ENCODE measurements around the gene PRMT1. TPM values are rescaled to one million over a fixed set of nuclear protein-coding genes. Genes with fewer than 3 reads are reported as not detected.

PRMT1 gene
- total and polyA plus RNA-seq, 9 of the 15 experiments (the other 6 are each of a cell fraction or from before 2014, with no cell fraction given), result 13.3 to 464 (median 326) TPM

DNA sequence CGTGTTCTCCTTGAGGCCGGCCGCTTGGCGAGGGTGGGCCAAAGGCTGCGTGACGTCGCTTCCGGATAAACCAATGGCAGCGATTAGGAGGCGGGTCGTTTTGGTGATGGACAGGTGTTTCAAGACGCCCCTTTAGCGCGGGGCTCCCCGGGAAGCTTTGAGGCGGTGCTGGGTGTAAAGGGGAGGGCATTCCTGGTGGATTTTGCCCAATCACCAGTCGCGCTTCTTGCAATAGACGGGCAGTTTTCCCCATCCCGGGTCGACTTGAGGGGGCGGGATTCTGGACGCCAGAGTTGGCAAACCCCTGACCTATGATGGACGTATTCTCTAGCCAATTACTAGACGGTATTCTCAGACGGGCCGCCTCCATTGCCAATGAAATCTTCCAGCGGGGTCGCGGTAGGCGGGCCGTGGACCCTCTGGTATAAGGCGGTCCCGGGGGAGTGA, 264 bp upstream of the PRMT1 start (continued):
- peak; percentile 97 for TF ChIP-seq NEUROD1 (IDR thresholded peaks at IDR 0.05; ENCODE audit: borderline replicate concordance, low read depth, low read length, partially characterized antibody)
- peak; percentile 84 for TF ChIP-seq CREB1 (IDR thresholded peaks at IDR 0.05)
- TF ChIP-seq CREB1 (CRISPR knock-in tag; IDR thresholded peaks at IDR 0.05), result peak; percentile 94
- TF ChIP-seq, protein P1, sequence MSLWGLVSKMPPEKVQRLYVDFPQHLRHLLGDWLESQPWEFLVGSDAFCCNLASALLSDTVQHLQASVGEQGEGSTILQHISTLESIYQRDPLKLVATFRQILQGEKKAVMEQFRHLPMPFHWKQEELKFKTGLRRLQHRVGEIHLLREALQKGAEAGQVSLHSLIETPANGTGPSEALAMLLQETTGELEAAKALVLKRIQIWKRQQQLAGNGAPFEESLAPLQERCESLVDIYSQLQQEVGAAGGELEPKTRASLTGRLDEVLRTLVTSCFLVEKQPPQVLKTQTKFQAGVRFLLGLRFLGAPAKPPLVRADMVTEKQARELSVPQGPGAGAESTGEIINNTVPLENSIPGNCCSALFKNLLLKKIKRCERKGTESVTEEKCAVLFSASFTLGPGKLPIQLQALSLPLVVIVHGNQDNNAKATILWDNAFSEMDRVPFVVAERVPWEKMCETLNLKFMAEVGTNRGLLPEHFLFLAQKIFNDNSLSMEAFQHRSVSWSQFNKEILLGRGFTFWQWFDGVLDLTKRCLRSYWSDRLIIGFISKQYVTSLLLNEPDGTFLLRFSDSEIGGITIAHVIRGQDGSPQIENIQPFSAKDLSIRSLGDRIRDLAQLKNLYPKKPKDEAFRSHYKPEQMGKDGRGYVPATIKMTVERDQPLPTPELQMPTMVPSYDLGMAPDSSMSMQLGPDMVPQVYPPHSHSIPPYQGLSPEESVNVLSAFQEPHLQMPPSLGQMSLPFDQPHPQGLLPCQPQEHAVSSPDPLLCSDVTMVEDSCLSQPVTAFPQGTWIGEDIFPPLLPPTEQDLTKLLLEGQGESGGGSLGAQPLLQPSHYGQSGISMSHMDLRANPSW (CRISPR knock-in tag; IDR thresholded peaks at IDR 0.05), result no peak
- peak; percentile 95 for TF ChIP-seq MTA3 (IDR thresholded peaks at IDR 0.05; ENCODE audit: borderline replicate concordance)
- 0 out of 2 replicates have a peak, but pooled peaks have one; percentile 1 for TF ChIP-seq SREBF1 (IDR thresholded peaks at IDR 0.05; ENCODE audit: borderline replicate concordance, low read depth, low read length)
- no peak for TF ChIP-seq CBFA2T2 (conservative IDR thresholded peaks at IDR 0.05)
- peak; percentile 91 for TF ChIP-seq RBM25 (IDR thresholded peaks at IDR 0.05; ENCODE audit: low read depth, low read length, severe bottlenecking)
- TF ChIP-seq, protein P2, sequence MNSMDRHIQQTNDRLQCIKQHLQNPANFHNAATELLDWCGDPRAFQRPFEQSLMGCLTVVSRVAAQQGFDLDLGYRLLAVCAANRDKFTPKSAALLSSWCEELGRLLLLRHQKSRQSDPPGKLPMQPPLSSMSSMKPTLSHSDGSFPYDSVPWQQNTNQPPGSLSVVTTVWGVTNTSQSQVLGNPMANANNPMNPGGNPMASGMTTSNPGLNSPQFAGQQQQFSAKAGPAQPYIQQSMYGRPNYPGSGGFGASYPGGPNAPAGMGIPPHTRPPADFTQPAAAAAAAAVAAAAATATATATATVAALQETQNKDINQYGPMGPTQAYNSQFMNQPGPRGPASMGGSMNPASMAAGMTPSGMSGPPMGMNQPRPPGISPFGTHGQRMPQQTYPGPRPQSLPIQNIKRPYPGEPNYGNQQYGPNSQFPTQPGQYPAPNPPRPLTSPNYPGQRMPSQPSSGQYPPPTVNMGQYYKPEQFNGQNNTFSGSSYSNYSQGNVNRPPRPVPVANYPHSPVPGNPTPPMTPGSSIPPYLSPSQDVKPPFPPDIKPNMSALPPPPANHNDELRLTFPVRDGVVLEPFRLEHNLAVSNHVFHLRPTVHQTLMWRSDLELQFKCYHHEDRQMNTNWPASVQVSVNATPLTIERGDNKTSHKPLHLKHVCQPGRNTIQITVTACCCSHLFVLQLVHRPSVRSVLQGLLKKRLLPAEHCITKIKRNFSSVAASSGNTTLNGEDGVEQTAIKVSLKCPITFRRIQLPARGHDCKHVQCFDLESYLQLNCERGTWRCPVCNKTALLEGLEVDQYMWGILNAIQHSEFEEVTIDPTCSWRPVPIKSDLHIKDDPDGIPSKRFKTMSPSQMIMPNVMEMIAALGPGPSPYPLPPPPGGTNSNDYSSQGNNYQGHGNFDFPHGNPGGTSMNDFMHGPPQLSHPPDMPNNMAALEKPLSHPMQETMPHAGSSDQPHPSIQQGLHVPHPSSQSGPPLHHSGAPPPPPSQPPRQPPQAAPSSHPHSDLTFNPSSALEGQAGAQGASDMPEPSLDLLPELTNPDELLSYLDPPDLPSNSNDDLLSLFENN (IDR thresholded peaks at IDR 0.05; ENCODE audit: low read depth in 2 of 2, low read length in 2 of 2), result 0 out of 4 replicates have a peak, but pooled peaks of 1 of the 2 experiments have one; percentile 12
- TF ChIP-seq, protein P3, sequence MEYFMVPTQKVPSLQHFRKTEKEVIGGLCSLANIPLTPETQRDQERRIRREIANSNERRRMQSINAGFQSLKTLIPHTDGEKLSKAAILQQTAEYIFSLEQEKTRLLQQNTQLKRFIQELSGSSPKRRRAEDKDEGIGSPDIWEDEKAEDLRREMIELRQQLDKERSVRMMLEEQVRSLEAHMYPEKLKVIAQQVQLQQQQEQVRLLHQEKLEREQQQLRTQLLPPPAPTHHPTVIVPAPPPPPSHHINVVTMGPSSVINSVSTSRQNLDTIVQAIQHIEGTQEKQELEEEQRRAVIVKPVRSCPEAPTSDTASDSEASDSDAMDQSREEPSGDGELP (CRISPR knock-in tag; IDR thresholded peaks at IDR 0.05; ENCODE audit: borderline replicate concordance), result peak; percentile 74; the same call in 1 of the 2 replicates
- no peak for TF ChIP-seq ZNF561 (CRISPR knock-in tag; conservative IDR thresholded peaks at IDR 0.05)
- TF ChIP-seq, protein P4, sequence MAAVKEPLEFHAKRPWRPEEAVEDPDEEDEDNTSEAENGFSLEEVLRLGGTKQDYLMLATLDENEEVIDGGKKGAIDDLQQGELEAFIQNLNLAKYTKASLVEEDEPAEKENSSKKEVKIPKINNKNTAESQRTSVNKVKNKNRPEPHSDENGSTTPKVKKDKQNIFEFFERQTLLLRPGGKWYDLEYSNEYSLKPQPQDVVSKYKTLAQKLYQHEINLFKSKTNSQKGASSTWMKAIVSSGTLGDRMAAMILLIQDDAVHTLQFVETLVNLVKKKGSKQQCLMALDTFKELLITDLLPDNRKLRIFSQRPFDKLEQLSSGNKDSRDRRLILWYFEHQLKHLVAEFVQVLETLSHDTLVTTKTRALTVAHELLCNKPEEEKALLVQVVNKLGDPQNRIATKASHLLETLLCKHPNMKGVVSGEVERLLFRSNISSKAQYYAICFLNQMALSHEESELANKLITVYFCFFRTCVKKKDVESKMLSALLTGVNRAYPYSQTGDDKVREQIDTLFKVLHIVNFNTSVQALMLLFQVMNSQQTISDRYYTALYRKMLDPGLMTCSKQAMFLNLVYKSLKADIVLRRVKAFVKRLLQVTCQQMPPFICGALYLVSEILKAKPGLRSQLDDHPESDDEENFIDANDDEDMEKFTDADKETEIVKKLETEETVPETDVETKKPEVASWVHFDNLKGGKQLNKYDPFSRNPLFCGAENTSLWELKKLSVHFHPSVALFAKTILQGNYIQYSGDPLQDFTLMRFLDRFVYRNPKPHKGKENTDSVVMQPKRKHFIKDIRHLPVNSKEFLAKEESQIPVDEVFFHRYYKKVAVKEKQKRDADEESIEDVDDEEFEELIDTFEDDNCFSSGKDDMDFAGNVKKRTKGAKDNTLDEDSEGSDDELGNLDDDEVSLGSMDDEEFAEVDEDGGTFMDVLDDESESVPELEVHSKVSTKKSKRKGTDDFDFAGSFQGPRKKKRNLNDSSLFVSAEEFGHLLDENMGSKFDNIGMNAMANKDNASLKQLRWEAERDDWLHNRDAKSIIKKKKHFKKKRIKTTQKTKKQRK (IDR thresholded peaks at IDR 0.05; ENCODE audit: borderline replicate concordance, low read depth, low read length), result peak; percentile 97
- peak; percentile 71 to 78 for TF ChIP-seq NRF1 (conservative IDR thresholded peaks at IDR 0.05 in 1 of 2, IDR thresholded peaks at IDR 0.05 in 1 of 2)
- no peak for TF ChIP-seq CTBP1 (IDR thresholded peaks at IDR 0.05; ENCODE audit: borderline replicate concordance)
- TF ChIP-seq NR2C2 (CRISPR knock-in tag; IDR thresholded peaks at IDR 0.05), result peak; percentile 64; the same call in 1 of the 2 replicates
- peak; percentile 97 for TF ChIP-seq NR2C2 (tag; IDR thresholded peaks at IDR 0.05)
